Testis (tissue), 3 donors: Measurements from ENCODE around the gene KCNK5. TPM values are rescaled to one million over a fixed set of nuclear protein-coding genes. Genes with fewer than 3 reads are reported as not detected.

Experiments
- DNase-seq: peaks from one replicate; pipeline ENCODE4 v3.0.0-alpha.2; 2019
- H3K27ac ChIP-seq, 2 donors: fragments of 200-600 bp; sonication (generic); one replicate each; pipeline ENCODE4 v1.5.1; 2019
- H3K27me3 ChIP-seq: fragments of 200-600 bp; sonication (generic); one replicate; pipeline ENCODE4 v1.5.1; 2019
- H3K36me3 ChIP-seq: fragments of 200-600 bp; sonication (generic); one replicate; pipeline ENCODE4 v1.5.1; 2017; ENCODE audit warnings: low read depth; ENCODE audit errors: missing control alignments
- H3K4me1 ChIP-seq: fragments of 200-600 bp; sonication (generic); one replicate; pipeline ENCODE4 v1.5.1; 2019
- H3K4me3 ChIP-seq, 2 donors: fragments of 200-600 bp; sonication (generic); one replicate each; pipeline ENCODE4 v1.5.1; 2017 to 2019
- H3K9me3 ChIP-seq: fragments of 200-600 bp; sonication (generic); one replicate; pipeline ENCODE4 v1.5.1; 2017
- POLR2A ChIP-seq: fragments of 450-650 bp; IDR thresholded peaks from one replicate; pipeline ENCODE4 v1.6.1; 2017; ENCODE audit warnings: antibody characterized with exemption, mild to moderate bottlenecking, moderate library complexity
- WGBS, 2 donors: methylation state at CpG; one replicate each; pipeline ENCODE4 v1.1.5; 2018; 5-methylcytosine and 5-hydroxymethylcytosine counted together
- intact Hi-C: fragments of 100-400 bp; cut with DNase I; formaldehyde crosslinking; loops from one replicate; pipeline ENCODE4 v1.15.1; 2023; ENCODE audit warnings: low total_unique reads
- polyA plus RNA-seq: library from polyadenylated mRNA; stranded (reverse); fragments of 350-450 nt; fragmentation: Illumina TruSeq; extraction: RNeasy Lipid Tissue Mini Kit (QIAGEN cat#74804); gene quantifications from one replicate; pipeline ENCODE4 v1.2.3, GENCODE V29; 2014; ENCODE audit warnings: low read depth, low replicate concordance; ENCODE audit not compliant: insufficient read depth
- total RNA-seq, 2 donors: library from RNA; depleted of rRNA; stranded (reverse); fragments of >200 nt; gene quantifications; one replicate each; pipeline ENCODE4 v1.2.3, GENCODE V29; 2016
- TF ChIP-seq, protein P1 (sequence below), 3 experiments: fragments of 450-650 bp in 2 of 3; fragments of 200-600 bp in 1 of 3; sonication (generic) in 1 of 3; IDR thresholded peaks; one replicate each; pipeline ENCODE4 v1.5.1; 2016 to 2019; ENCODE audit warnings: antibody characterized with exemption in 3 of 3, mild to moderate bottlenecking in 2 of 3, moderate library complexity in 1 of 3

Gene KCNK5
- total and polyA plus RNA-seq, 3 donors from 2014 or later, result 1.6 to 2.3 (median 2.0) TPM

- H3K27ac ChIP-seq, result no peak overlapping the region
Measured at GRCh38 chr6:39199231-39199940, 29.9 kb downstream of the KCNK5 start.

GRCh38 chr6:39198528-39198927 is 30.7 kb downstream of the KCNK5 start:
- H3K27me3 ChIP-seq, result no peaks in the 10 kb centered on the region
- H3K4me3 ChIP-seq, result no peak overlapping the region
- intact Hi-C loops, result no loop called here
- H3K9me3 ChIP-seq, result no peaks in the 10 kb centered on the region
- no peaks in the 10 kb centered on the region for H3K36me3 ChIP-seq
- H3K4me1 ChIP-seq, result no peaks in the 10 kb centered on the region
- DNase-seq, result no peak
- H3K27ac ChIP-seq, result no peak overlapping the region
- TF ChIP-seq POLR2A, result no peak
- TF ChIP-seq, protein P1, sequence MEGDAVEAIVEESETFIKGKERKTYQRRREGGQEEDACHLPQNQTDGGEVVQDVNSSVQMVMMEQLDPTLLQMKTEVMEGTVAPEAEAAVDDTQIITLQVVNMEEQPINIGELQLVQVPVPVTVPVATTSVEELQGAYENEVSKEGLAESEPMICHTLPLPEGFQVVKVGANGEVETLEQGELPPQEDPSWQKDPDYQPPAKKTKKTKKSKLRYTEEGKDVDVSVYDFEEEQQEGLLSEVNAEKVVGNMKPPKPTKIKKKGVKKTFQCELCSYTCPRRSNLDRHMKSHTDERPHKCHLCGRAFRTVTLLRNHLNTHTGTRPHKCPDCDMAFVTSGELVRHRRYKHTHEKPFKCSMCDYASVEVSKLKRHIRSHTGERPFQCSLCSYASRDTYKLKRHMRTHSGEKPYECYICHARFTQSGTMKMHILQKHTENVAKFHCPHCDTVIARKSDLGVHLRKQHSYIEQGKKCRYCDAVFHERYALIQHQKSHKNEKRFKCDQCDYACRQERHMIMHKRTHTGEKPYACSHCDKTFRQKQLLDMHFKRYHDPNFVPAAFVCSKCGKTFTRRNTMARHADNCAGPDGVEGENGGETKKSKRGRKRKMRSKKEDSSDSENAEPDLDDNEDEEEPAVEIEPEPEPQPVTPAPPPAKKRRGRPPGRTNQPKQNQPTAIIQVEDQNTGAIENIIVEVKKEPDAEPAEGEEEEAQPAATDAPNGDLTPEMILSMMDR (IDR thresholded peaks at IDR 0.05), result no peak

More at GRCh38 chr6:39199231-39199940, 29.9 kb downstream of the KCNK5 start:
- no peaks in the 10 kb centered on the region for H3K36me3 ChIP-seq
- H3K27me3 ChIP-seq, result no peaks in the 10 kb centered on the region
- H3K9me3 ChIP-seq, result no peaks in the 10 kb centered on the region
- no peak overlapping the region for H3K4me3 ChIP-seq
- intact Hi-C loops, result no loop called here
- H3K4me1 ChIP-seq, result no peaks in the 10 kb centered on the region
- 80 to 92% methylated on average over 1 to 7 of the region's 7 CpGs for WGBS, 2 donors
- TF ChIP-seq, protein P1 (IDR thresholded peaks at IDR 0.05), result no peak
- DNase-seq, result no peak

GRCh38 chr6:39197922-39198500 is 31.3 kb downstream of the KCNK5 start:
- Histone ChIP-seq H3K4me1 (no peaks in the 10 kb centered on the region), H3K27me3 (no peaks in the 10 kb centered on the region), H3K4me3 (no peak overlapping the region), H3K27ac (no peak overlapping the region), H3K9me3 (no peaks in the 10 kb centered on the region), H3K36me3 (no peaks in the 10 kb centered on the region)
- intact Hi-C loops, result no loop called here
- TF ChIP-seq, protein P1 (IDR thresholded peaks at IDR 0.05), result no peak
- no peak for TF ChIP-seq POLR2A
- no peak for DNase-seq

DNA sequence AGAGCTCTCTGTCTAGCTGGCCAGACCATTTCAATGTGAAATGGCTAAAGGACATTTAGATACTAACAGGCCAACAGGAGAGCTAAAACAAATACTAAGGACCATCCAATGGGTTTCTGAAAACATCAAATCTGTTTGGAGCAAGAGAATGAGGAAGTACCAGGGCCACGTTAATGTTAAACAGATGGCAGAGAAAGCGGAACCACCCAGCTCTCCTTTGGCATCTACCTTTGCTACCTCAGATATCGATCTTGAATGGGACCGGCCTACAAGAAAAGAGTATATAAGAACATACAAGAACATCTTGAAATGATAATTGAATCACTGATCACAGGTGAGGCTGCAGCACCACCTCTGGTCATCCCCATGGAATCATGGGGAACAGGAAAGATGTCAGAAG is 31.8 kb downstream of the KCNK5 start:
- Histone ChIP-seq H3K4me3 (no peak overlapping the region), H3K4me1 (no peaks in the 10 kb centered on the region), H3K9me3 (no peaks in the 10 kb centered on the region), H3K27me3 (no peaks in the 10 kb centered on the region), H3K36me3 (no peaks in the 10 kb centered on the region), H3K27ac (no peak overlapping the region)
- TF ChIP-seq POLR2A, result no peak
- TF ChIP-seq, protein P1 (IDR thresholded peaks at IDR 0.05), result no peak
- WGBS, 2 donors, result 92 to 93% methylated on average over 4 of the region's 4 CpGs
- DNase-seq, result no peak
- intact Hi-C loops, result no loop called here

- 89 to 100% methylated on average over 1 to 3 of the region's 3 CpGs for WGBS, 2 donors
- H3K9me3 ChIP-seq, result no peaks in the 10 kb centered on the region
- no peak overlapping the region for H3K27ac ChIP-seq
- no peak for TF ChIP-seq POLR2A
- TF ChIP-seq, protein P1 (IDR thresholded peaks at IDR 0.05), result no peak
- no peak overlapping the region for H3K4me3 ChIP-seq
- H3K27me3 ChIP-seq, result no peaks in the 10 kb centered on the region
- intact Hi-C loops, result no loop called here
- no peaks in the 10 kb centered on the region for H3K4me1 ChIP-seq
- H3K36me3 ChIP-seq, result no peaks in the 10 kb centered on the region
- DNase-seq, result no peak
Measured at GRCh38 chr6:39196673-39197091, 32.6 kb downstream of the KCNK5 start.
